Measurements from ENCODE around the gene ASIC3.

DNA sequence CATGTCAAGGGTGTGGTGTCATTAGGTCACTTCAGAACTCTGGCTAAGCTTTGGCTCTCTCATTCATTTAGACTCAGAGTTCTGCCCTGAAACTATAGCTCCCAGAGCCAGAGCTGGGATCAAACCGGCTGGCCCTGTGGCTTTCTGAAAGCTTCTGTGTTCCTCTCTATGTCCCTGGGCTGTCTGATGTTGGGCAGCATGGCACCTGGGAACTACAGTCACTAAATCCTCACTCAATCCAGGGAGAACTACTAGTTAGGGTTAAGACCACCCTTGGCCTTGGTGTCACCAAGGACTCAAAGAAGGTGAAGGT is 37.3 kb upstream of the ASIC3 start:
- TF ChIP-seq ELK1 (IDR thresholded peaks at IDR 0.05; ENCODE audit: low read depth, low read length) = no peak
- TF ChIP-seq HDAC2 (IDR thresholded peaks at IDR 0.05) = no peak
- TF ChIP-seq RFX5 (IDR thresholded peaks at IDR 0.05) = no peak
- no peak for TF ChIP-seq MYC (IDR thresholded peaks at IDR 0.05; ENCODE audit: borderline replicate concordance, low read length)
- TF ChIP-seq CTCF (IDR thresholded peaks at IDR 0.05) = no peak
- TF ChIP-seq JUN (IDR thresholded peaks at IDR 0.05) = no peak
- TF ChIP-seq CHD2 (IDR thresholded peaks at IDR 0.05; ENCODE audit: low read length, partially characterized antibody) = no peak
- no peak for TF ChIP-seq CHD4 (IDR thresholded peaks at IDR 0.05; ENCODE audit: borderline replicate concordance)
- no peak for TF ChIP-seq PHF8 (IDR thresholded peaks at IDR 0.05; ENCODE audit: borderline replicate concordance, low read depth)
- TF ChIP-seq POLR2A (IDR thresholded peaks at IDR 0.05; ENCODE audit: low read length) = no peak
- no peak for TF ChIP-seq RCOR1 (IDR thresholded peaks at IDR 0.05; ENCODE audit: low read depth, low read length)
- TF ChIP-seq KDM5A (IDR thresholded peaks at IDR 0.05) = no peak
- no peak for TF ChIP-seq EP300 (IDR thresholded peaks at IDR 0.05)
- TF ChIP-seq EHMT2 (IDR thresholded peaks at IDR 0.05; ENCODE audit: low read depth) = no peak

Measured in A549 (cell line).